Measurements from ENCODE around the gene CUL2. TPM values are rescaled to one million over a fixed set of nuclear protein-coding genes. Genes with fewer than 3 reads are reported as not detected.
A peak's percentile ranks its signal among the peaks of the same experiment; 100 is the strongest.
"Not testable (repeated sequence)": the region's sequence is repeated elsewhere in the genome, so short reads cannot be mapped to it uniquely, and the experiment has no call there.

Gene CUL2
- total RNA-seq, 1 experiment from 2014 or later, result 26.9 TPM

DNA sequence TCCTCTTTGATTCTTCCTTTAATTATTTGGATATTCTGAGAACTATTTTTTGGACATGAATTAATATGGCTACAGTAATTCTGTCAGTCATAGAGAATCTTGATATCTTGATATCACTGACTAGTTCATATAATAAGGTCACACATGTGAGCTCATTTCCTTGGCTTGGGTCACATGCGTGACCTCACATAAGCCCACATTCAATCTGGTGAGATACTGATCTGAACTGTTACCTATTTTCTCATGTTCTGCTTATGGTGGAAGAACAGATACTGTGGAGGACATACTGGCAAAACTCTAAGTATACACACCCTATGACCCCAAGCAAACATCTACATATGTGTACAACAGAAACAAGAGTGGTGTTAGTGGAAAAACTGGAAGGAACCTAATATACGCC is 44.1 kb downstream of the CUL2 start:
- Histone ChIP-seq H3K27me3 (no peaks in the 10 kb centered on the region), H3K36me3 (peaks cover 33% of the 10 kb centered on the region), H3K9me3 (no peaks in the 10 kb centered on the region), H3K4me3 (no peak overlapping the region)
- no peak for DNase-seq

DNA sequence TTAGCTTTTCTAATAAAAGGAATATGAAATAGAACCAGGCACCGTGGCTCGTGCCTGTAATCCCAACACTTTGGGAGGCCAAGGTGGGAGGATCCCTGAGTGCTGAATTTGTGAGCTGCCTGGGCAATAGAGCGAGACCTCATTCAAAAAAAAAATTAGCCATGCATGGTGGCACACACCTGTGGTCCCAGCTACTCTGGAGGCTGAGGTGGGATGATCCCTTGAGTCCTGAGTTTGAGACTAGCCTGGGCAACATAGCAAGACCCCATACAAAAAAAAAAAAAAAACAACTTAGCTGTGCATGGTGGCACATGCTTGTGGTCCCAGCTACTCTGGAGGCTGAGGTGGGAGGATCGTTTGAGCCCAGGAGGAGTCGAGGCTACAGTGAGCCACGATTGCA is 44.9 kb downstream of the CUL2 start:
- H3K9me3 ChIP-seq, H3K4me3 ChIP-seq, DNase-seq, H3K27me3 ChIP-seq: not testable (repeated sequence)
- peaks cover 36% of the 10 kb centered on the region for H3K36me3 ChIP-seq

GRCh38 chr10:35043796-35044344 is 46.3 kb downstream of the CUL2 start:
- Histone ChIP-seq H3K9me3 (no peaks in the 10 kb centered on the region), H3K4me3 (no peak overlapping the region), H3K36me3 (peaks cover 37% of the 10 kb centered on the region), H3K27me3 (no peaks in the 10 kb centered on the region)
- no peak for DNase-seq

- Histone ChIP-seq H3K27me3 (no peaks in the 10 kb centered on the region), H3K9me3 (no peaks in the 10 kb centered on the region), H3K4me3 (no peak overlapping the region), H3K36me3 (peaks cover 36% of the 10 kb centered on the region)
- DNase-seq, result no peak
Observed at GRCh38 chr10:35042783-35043182, 47.4 kb downstream of the CUL2 start.

DNA sequence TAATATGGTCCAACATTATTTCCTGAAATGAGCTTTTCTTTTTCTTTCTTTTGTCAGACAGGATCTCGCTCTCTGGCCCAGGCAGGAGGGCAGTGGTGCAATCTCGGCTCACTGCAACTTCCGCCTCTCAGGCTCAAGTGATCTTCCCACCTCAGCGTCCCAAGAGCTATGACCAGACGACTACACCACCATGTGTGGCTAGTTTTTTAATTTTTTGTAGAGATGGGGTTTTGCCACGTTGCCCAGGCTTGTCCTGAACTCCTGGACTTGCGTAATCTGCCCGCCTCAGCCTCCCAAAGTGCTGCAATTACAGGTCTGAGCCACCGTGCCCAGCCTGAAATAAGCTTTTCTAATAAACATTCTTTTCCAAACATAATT is 48.6 kb downstream of the CUL2 start:
- no peaks in the 10 kb centered on the region for H3K27me3 ChIP-seq
- H3K36me3 ChIP-seq, result peaks cover 44% of the 10 kb centered on the region
- H3K9me3 ChIP-seq, result no peaks in the 10 kb centered on the region
- no peak overlapping the region for H3K4me3 ChIP-seq
- DNase-seq, result peak; percentile 13

DNA sequence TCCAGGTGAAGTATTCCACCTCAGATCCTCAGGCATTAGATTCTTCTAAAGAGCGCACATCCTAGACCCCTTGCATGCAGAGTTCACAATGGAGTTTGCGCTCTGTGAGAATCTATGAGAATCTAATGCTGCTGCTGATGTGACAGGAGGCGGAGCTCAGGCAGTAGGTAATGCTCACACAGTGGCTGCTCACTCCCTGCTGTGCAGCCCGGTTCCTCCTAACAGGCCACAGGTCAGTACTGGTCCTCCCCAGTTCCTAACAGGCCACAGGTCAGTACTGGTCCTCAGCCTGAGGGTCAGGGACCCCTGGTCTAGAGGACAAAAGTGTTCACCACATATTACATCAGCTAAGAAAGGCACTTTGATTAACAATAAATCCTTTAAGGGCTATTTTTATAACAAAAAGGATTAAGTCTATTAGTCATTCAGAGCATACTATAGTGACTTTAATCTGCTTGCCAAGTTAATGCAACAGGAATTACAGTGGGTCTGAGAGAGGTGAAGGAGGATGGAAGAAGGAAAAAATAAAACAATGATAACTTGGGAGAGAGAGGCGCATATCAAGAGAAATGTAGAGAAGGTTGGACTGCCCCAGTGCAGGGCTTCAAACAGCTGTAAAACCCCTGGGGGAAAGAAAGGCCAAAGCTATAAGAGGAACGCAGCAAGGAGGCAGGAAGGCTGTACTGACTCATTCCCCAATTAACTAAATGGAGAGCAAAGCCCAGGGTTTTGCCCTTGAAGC is 49.2 kb downstream of the CUL2 start:
- DNase-seq, result peak; percentile 47
- Histone ChIP-seq H3K36me3 (peaks cover 39% of the 10 kb centered on the region), H3K27me3 (no peaks in the 10 kb centered on the region), H3K9me3 (no peaks in the 10 kb centered on the region), H3K4me3 (no peak overlapping the region)

GRCh38 chr10:35037104-35037503 is 53.0 kb downstream of the CUL2 start:
- no peak for DNase-seq
- Histone ChIP-seq H3K9me3 (no peaks in the 10 kb centered on the region), H3K27me3 (no peaks in the 10 kb centered on the region), H3K36me3 (peaks cover 44% of the 10 kb centered on the region), H3K4me3 (no peak overlapping the region)

GRCh38 chr10:35035606-35036005 is 54.5 kb downstream of the CUL2 start:
- no peaks in the 10 kb centered on the region for H3K27me3 ChIP-seq
- DNase-seq, result peak; percentile 19
- H3K9me3 ChIP-seq, result no peaks in the 10 kb centered on the region
- H3K4me3 ChIP-seq, result no peak overlapping the region
- peaks cover 49% of the 10 kb centered on the region for H3K36me3 ChIP-seq

DNA sequence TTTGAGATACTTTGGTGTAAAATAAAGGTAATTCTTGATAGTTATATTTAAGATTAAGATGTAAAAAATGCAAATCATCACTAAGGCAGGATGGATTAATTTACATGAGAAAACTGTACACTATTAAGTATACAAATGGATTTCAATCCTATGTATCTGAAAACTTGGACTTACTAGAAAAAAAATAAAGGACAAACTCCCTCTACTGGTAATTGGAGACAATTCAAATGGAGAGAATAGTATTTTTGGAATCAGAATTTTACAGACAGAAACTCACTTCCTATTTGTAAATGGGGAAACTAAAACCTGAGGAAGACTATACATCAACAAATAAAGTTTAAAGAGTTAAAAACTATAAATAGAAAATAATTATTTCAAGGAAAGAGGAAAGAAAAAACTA is 62.6 kb downstream of the CUL2 start:
- Histone ChIP-seq H3K9me3 (no peaks in the 10 kb centered on the region), H3K27me3 (no peaks in the 10 kb centered on the region), H3K36me3 (peaks cover 42% of the 10 kb centered on the region), H3K4me3 (no peak overlapping the region)
- no peak for DNase-seq

DNA sequence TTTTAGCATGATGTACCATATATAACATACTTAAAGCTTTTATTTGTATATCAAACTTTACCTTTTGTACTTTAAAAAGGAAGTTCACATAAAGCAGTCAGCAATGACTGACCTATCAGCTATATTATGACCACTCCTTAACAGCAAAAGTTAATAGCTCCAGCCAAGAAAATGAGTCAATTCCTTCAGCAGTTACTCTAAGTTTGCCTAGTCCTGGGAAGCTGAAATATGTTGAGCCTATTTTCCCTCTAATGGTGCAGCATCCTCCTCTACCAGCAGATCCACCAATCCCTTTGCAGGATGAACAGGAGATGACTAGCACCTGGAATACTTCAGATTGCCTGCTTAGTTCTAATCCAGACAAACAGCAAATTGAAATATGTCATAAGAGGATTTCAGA is 64.2 kb downstream of the CUL2 start:
- no peak overlapping the region for H3K4me3 ChIP-seq
- peaks cover 37% of the 10 kb centered on the region for H3K36me3 ChIP-seq
- no peak for DNase-seq

DNA sequence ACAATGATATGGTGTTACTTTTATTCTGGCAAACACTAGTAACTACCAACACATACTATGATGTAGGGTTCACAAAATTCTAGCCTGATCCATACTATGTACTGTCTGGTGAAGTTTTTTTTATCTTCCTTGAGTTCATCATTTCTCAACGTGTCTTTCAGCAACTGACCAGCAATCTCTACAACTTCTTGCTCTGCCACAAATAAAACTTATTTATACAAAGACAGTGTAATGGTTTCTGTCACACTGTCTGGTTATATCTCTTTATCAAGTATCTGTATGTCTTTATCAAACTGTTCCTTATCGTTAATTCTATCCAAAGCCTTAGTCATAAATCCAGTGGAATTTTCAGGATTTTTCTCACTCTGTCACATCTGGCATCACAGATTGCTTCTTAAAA is 69.7 kb downstream of the CUL2 start:
- DNase-seq, result no peak
- H3K27me3 ChIP-seq, result no peaks in the 10 kb centered on the region
- no peak overlapping the region for H3K4me3 ChIP-seq
- H3K36me3 ChIP-seq, result peaks cover 29% of the 10 kb centered on the region
- no peaks in the 10 kb centered on the region for H3K9me3 ChIP-seq

More for the DNA sequence above, 64.2 kb downstream of the CUL2 start:
- H3K27me3 ChIP-seq, result no peaks in the 10 kb centered on the region
- H3K9me3 ChIP-seq, result no peaks in the 10 kb centered on the region

DNA sequence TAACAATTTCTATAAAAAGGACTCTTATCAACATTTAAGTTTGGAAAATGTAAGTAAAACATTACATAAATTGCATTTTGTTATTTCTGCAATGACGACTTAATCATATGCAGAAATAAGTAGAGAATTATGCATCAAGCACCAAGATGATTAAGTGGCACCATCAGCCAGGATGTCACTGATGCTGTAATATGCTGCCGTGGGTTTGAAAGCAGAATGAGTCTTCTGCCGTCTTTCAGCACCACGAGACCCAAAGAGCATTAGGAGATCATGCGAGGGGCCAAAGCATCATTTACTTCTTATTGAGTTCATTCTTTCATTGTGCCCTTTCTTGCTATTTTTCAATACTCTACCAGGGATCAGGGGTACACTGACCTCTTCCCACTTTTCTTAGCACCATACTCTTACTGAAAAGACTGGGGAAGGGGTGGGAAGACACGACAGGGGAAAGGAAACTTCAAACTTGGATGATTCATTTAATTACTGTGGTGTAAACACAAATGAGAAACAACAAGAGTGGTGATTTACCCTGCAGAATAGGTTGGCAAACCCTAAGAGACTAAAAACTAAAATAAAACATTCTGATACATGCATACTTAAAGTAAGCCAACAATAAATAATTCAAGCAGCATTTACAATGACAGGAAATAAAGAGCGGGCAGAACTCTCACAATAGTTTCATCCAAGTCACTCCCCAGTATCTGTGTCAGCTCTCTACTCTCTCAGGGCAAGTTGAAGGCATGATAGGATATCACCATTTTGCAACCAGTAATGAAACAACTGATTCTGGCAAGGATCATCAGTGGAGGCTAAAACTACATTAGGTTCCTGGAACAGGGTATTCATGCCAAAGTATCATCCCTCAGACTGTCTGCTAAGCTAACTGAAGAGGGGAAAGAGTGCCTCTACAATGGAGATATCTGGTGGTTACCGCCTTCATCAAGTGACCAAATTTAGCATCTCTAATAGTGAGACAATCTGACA is 70.8 kb downstream of the CUL2 start:
- peaks cover 21% of the 10 kb centered on the region for H3K36me3 ChIP-seq
- no peaks in the 10 kb centered on the region for H3K9me3 ChIP-seq
- H3K4me3 ChIP-seq, result no peak overlapping the region
- DNase-seq, result no peak
- no peaks in the 10 kb centered on the region for H3K27me3 ChIP-seq

DNA sequence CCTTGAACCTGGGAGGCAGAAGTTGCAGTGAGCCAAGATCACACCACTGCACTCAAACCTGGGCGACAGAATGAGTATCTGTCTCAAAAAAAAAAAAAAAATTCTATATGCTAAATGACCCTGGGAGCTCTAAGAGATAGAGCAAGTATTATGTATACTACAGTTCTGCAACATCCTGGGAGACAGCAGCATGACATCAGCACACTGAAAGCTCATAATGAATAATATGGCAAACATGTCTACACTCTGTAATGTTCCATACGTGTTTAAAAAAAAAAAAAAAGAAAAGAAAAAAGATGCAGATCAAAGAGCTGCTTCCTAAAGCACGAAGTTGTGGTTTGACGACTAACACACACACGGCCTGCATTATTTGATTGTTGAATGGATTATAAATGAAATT is 72.5 kb downstream of the CUL2 start:
- no peaks in the 10 kb centered on the region for H3K27me3 ChIP-seq
- no peaks in the 10 kb centered on the region for H3K9me3 ChIP-seq
- DNase-seq, result no peak
- peaks cover 25% of the 10 kb centered on the region for H3K36me3 ChIP-seq
- no peak overlapping the region for H3K4me3 ChIP-seq

DNA sequence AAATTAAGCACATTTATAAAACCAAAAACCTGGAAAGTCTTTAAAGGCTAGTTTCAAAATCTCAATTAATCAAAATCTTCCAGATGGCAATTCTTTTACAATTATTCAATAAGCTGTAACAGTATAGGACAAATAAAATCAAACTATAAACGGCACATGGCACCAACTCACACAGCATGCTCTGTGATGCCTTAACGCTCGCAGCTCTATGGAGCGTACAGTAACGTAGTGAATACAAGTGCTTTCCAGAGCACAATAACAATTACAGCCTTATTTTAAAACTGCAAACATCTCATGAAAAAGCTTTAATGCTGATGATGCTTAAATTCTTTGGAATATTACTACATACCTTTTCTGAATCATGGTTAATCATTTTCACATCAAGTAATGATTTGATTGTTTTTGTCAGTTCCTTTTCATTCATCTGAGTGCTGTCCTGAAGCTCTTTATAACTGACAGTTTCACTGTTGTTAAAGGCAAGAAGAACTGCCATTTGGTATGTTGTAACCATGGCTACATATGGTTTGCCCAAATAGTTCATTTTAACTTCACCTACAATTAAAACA is 74.2 kb downstream of the CUL2 start:
- Histone ChIP-seq H3K4me3 (no peak overlapping the region), H3K9me3 (no peaks in the 10 kb centered on the region)
- no peak for DNase-seq

DNA sequence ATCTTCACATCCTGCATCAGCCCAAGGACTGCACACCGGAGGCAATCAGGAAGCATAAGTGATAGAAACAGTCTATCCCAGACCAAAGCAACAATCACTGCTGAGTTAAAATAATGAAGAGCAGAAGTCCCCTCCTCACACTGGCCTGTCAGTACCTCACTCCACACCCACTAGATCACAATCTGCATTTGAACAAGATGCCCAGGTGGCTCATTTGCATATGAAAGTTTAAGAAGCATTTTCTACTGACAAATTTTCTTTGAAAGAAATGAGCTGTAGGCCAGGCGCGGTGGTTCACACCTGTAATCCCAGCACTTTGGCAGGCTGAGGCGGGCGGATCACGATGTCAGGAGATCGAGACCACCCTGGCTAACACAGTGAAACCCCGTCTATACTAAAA is 77.4 kb downstream of the CUL2 start:
- DNase-seq, result no peak
- Histone ChIP-seq H3K9me3 (no peaks in the 10 kb centered on the region), H3K4me3 (no peak overlapping the region), H3K27me3 (no peaks in the 10 kb centered on the region), H3K36me3 (peaks cover 45% of the 10 kb centered on the region)

More for the DNA sequence above, 74.2 kb downstream of the CUL2 start:
- Histone ChIP-seq H3K27me3 (no peaks in the 10 kb centered on the region), H3K36me3 (peaks cover 30% of the 10 kb centered on the region)

- no peaks in the 10 kb centered on the region for H3K27me3 ChIP-seq
- peaks cover 45% of the 10 kb centered on the region for H3K36me3 ChIP-seq
- peak; percentile 53 for DNase-seq
- no peak overlapping the region for H3K4me3 ChIP-seq
- H3K9me3 ChIP-seq, result no peaks in the 10 kb centered on the region
Observed at GRCh38 chr10:35011771-35012191, 78.4 kb downstream of the CUL2 start.

GRCh38 chr10:35007858-35008301 is 82.3 kb downstream of the CUL2 start:
- peak; percentile 63 for DNase-seq
- H3K9me3 ChIP-seq, result no peaks in the 10 kb centered on the region
- no peaks in the 10 kb centered on the region for H3K27me3 ChIP-seq
- H3K36me3 ChIP-seq, result peaks cover 26% of the 10 kb centered on the region
- no peak overlapping the region for H3K4me3 ChIP-seq
